Uterus (tissue), 4 donors: ENCODE measurements around the gene DNAH17. TPM values are rescaled to one million over a fixed set of nuclear protein-coding genes. Genes with fewer than 3 reads are reported as not detected.

Source experiments
- DNase-seq, 2 donors: peaks; one replicate each; pipeline ENCODE4 v3.0.0-alpha.2; 2019 to 2020
- H3K27ac ChIP-seq, 2 donors: fragments of 200-600 bp; sonication (generic); 1 replicate in 1 of 2; 2 replicates in 1 of 2; pipeline ENCODE4 v1.5.1; 2016 to 2018
- H3K27me3 ChIP-seq, 2 donors: fragments of 200-600 bp; sonication (generic); one replicate each; pipeline ENCODE4 v1.5.1; 2018 to 2019; ENCODE audit warnings: control low read depth in 1 of 2
- H3K36me3 ChIP-seq, 2 donors: fragments of 200-600 bp; sonication (generic); one replicate each; pipeline ENCODE4 v1.5.1; 2019; ENCODE audit warnings: control low read depth in 1 of 2
- H3K4me1 ChIP-seq, 2 donors: fragments of 200-600 bp; sonication (generic); one replicate each; pipeline ENCODE4 v1.5.1; 2018 to 2019; ENCODE audit warnings: control low read depth in 1 of 2
- H3K4me3 ChIP-seq, 2 donors: fragments of 200-600 bp; sonication (generic); 1 replicate in 1 of 2; 2 replicates in 1 of 2; pipeline ENCODE4 v1.5.1; 2018 to 2019; ENCODE audit warnings: mild to moderate bottlenecking in 1 of 2
- H3K9me3 ChIP-seq, 2 donors: fragments of 200-600 bp; sonication (generic); one replicate each; pipeline ENCODE4 v1.5.1; 2019; ENCODE audit warnings: control low read depth in 1 of 2
- POLR2A ChIP-seq, 2 donors: fragments of 450-650 bp; IDR thresholded peaks; one replicate each; pipeline ENCODE4 v1.6.1; 2016; ENCODE audit warnings: antibody characterized with exemption in 2 of 2, mild to moderate bottlenecking in 1 of 2, moderate library complexity in 1 of 2
- intact Hi-C: fragments of 100-400 bp; cut with DNase I; formaldehyde crosslinking; loops from one replicate; pipeline ENCODE4 v1.15.1; 2023; ENCODE audit warnings: low total_unique reads
- total RNA-seq, 4 donors: library from RNA; depleted of rRNA in 3 of 4; stranded (reverse); fragments of >200 nt in 3 of 4; gene quantifications; one replicate each; pipeline versions ENCODE4 v1.1.0 to v1.2.4, GENCODE V29; 2014 to 2023
- TF ChIP-seq, protein P1 (sequence below), 4 experiments: fragments of 200-600 bp in 2 of 4; fragments of 450-650 bp in 2 of 4; sonication (generic) in 2 of 4; IDR thresholded peaks; one replicate each; pipeline ENCODE4 v1.5.1; 2016 to 2019; ENCODE audit warnings: antibody characterized with exemption in 4 of 4, mild to moderate bottlenecking in 2 of 4, moderate library complexity in 1 of 4
- donor health status: DM: yes; HTN: yes; CAD: no.

The DNAH17 gene
- total RNA-seq, 4 donors from 2014 or later: 0.03 to 1.1 TPM; not detected in 2

DNA sequence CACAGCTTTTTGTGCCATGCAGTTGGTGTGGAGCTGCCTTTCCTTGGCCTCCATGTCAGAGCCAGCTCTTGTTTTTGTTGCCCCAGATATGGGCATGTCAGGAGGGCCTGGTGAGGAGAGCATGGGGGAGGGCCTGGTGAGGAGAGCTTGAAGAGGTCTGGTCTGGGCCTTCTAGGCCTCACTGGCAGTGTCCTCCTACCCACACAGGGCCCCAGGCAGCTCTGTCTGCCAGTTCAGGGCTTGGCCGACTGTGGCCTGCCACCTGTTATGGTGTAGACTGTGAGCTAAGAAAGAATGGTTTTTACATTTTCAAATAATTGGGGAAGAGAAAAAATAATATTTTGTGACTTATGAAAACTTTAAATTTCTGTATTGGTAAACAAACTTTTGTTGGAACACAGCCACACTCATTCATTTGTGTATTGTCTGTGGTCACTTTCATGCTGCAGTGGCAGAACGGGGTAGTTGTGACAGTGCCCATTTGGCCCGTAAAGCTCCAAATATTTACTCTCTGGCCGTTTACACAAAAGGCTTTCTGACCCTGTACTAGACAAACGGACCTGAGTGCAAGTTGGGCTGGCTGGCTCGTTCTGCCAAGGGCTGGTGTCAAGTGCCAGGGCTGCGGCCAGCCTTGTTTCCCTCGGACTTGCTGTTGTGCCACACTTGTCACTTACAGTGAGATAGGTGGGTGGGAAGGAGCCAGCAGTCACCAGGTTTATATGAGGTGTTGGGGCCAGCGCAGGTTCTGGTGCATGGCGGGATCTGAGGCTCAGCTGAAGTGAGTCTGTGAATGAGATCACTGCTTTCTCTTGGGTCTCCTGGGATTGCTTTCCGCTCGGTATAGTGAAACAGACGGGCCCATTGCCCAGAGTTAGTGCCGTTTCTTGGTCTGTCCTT is 180.5 kb downstream of the DNAH17 start:
- Histone ChIP-seq H3K4me3 (no peak overlapping the region), H3K36me3 (no peaks in the 10 kb centered on the region)
- no peak for DNase-seq

DNA sequence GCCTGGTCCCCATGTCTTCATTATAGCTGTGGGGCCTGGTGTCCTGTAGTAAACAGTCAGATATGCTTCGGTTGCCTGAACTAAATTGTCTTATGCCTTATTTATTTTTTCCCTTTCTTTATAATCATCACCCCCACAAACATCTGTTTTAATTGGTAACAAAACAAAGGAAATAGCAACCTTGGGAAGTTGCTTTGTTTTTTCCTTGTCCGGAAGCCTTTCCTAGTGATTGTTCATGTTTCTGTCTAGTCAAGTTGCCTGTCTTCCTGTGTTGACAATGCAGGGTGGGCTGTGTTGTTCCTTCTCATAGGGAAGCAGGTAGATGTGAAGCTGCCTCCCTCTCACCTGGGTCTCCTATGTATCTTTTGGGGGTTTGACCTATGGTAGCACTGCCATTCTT is 182.0 kb downstream of the DNAH17 start:
- Histone ChIP-seq H3K27ac (no peak overlapping the region), H3K27me3 (no peaks in the 10 kb centered on the region), H3K4me3 (no peak overlapping the region), H3K9me3 (no peaks in the 10 kb centered on the region), H3K36me3 (no peaks in the 10 kb centered on the region), H3K4me1 (peaks cover 0 to 8% of the 10 kb centered on the region in 2 donors)
- intact Hi-C loops: no loop called here
- no peak for TF ChIP-seq POLR2A (IDR thresholded peaks at IDR 0.05)
- TF ChIP-seq, protein P1, sequence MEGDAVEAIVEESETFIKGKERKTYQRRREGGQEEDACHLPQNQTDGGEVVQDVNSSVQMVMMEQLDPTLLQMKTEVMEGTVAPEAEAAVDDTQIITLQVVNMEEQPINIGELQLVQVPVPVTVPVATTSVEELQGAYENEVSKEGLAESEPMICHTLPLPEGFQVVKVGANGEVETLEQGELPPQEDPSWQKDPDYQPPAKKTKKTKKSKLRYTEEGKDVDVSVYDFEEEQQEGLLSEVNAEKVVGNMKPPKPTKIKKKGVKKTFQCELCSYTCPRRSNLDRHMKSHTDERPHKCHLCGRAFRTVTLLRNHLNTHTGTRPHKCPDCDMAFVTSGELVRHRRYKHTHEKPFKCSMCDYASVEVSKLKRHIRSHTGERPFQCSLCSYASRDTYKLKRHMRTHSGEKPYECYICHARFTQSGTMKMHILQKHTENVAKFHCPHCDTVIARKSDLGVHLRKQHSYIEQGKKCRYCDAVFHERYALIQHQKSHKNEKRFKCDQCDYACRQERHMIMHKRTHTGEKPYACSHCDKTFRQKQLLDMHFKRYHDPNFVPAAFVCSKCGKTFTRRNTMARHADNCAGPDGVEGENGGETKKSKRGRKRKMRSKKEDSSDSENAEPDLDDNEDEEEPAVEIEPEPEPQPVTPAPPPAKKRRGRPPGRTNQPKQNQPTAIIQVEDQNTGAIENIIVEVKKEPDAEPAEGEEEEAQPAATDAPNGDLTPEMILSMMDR (IDR thresholded peaks at IDR 0.05): no peak
- DNase-seq: no peak

More for the DNA sequence above, 180.5 kb downstream of the DNAH17 start:
- Histone ChIP-seq H3K27ac (peak overlapping the region in 1 of 2 donors; percentile 59), H3K27me3 (no peaks in the 10 kb centered on the region), H3K4me1 (peaks cover 0 to 4% of the 10 kb centered on the region in 2 donors), H3K9me3 (no peaks in the 10 kb centered on the region)
- no peak for TF ChIP-seq POLR2A (IDR thresholded peaks at IDR 0.05)
- TF ChIP-seq, protein P1 (IDR thresholded peaks at IDR 0.05): no peak
- intact Hi-C loops: no loop called here

DNA sequence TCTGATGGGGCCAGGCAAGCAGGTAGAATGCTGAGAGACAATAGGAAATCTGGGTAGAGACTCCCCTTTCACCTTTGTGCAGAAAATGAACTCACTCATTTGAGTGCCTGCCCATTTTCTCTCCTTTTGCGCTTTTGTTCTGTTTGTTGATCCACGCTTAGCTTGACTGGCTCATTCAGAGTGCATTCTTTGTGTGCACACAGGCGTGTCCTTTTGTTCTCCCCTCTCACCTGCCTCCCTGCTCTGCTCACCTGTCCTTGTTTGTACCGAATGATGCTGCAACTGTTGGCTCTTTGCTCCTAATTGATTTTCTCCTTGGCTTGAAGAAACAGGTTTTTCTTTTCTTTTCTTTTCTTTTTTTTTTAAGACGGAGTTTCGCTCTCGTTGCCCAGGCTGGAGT is 183.0 kb downstream of the DNAH17 start:
- Histone ChIP-seq H3K4me1 (peaks cover 0 to 8% of the 10 kb centered on the region in 2 donors), H3K9me3 (no peaks in the 10 kb centered on the region), H3K27me3 (no peaks in the 10 kb centered on the region), H3K4me3 (no peak overlapping the region), H3K27ac (no peak overlapping the region), H3K36me3 (no peaks in the 10 kb centered on the region)
- TF ChIP-seq POLR2A (IDR thresholded peaks at IDR 0.05): no peak
- TF ChIP-seq, protein P1 (IDR thresholded peaks at IDR 0.05): no peak
- intact Hi-C loops: no loop called here
- DNase-seq: no peak

DNA sequence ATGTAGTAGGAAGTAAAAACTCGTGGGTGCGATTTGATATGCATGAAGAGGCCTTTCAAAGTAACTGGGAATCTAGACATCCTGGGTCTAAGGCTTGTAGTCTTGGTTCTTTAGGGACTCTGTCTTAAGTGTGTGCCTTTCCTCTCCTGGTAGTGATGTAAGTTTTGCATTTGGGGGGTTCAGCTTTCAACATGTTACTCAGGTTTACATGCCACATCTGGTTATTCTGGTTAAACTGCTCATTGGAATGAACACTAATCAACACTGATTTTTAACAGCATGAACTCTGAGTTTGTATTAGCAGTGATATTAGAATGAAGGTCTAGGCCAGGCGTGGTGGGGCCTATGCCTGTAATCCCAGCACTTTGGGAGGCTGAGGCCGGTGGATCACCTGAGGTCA is 183.6 kb downstream of the DNAH17 start:
- no peak overlapping the region for H3K4me3 ChIP-seq
- H3K9me3 ChIP-seq: no peaks in the 10 kb centered on the region
- no peaks in the 10 kb centered on the region for H3K36me3 ChIP-seq
- H3K27me3 ChIP-seq: no peaks in the 10 kb centered on the region
- no peak overlapping the region for H3K27ac ChIP-seq
- H3K4me1 ChIP-seq: peaks cover 0 to 8% of the 10 kb centered on the region in 2 donors
- TF ChIP-seq, protein P1 (IDR thresholded peaks at IDR 0.05): no peak
- intact Hi-C loops: no loop called here
- DNase-seq: no peak

DNA sequence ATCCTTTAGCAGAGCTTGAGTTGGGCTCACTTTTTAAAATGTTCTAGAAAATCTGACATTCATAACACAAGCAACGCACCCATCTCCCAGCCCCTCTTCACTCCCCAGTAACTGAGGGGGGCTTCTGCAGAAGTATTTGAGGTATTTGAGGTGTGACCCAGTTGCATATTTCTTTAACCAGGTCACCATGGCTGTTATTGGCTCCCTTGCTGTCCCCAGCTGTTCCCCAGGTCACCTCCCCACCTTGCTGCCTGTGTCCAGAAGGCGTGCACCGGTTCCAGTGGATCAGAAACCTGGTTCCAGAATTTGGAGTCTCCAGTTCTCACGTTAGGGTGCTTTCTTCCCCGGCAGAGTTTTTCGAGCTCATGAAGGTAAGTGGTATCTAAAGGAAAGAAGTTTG is 184.9 kb downstream of the DNAH17 start:
- intact Hi-C loops: no loop called here
- TF ChIP-seq, protein P1 (IDR thresholded peaks at IDR 0.05): no peak
- TF ChIP-seq POLR2A (IDR thresholded peaks at IDR 0.05): no peak

More for the DNA sequence above, 184.9 kb downstream of the DNAH17 start:
- Histone ChIP-seq H3K4me1 (peaks cover 0 to 15% of the 10 kb centered on the region in 2 donors), H3K27me3 (no peaks in the 10 kb centered on the region), H3K9me3 (no peaks in the 10 kb centered on the region), H3K27ac (peak overlapping the region in 1 of 2 donors; percentile 43), H3K4me3 (no peak overlapping the region), H3K36me3 (no peaks in the 10 kb centered on the region)
- DNase-seq: no peak
